PC-3 (cell line): Measurements from ENCODE around the gene AZIN2. TPM values are rescaled to one million over a fixed set of nuclear protein-coding genes. Genes with fewer than 3 reads are reported as not detected.

ENCODE experiments used
- ATAC-seq: fragments of 200-7000 bp; cut with Tn5 transposase; 2 replicates; pipeline ENCODE4 v1.9.1; 2020; ENCODE audit warnings: mild to moderate bottlenecking, moderate library complexity
- BruUV-seq: library from RNA; stranded (reverse); fragments of 400-500 nt; replicated peaks from 2 replicates; lab custom pipeline; 2021; lab: Mats Ljungman, UMichigan
- CTCF ChIA-PET: fragments of 300-600 bp; sonication (Branson Sonifier 250); formaldehyde crosslinking; loops from one replicate; lab custom pipeline; 2022; ENCODE audit warnings: antibody characterized with exemption; lab: Charles Lee
- POLR2A ChIA-PET: fragments of 300-600 bp; sonication (Branson Sonifier 250); formaldehyde crosslinking; loops from one replicate; lab custom pipeline; 2022; ENCODE audit warnings: antibody characterized with exemption; ENCODE audit not compliant: unreplicated experiment; lab: Charles Lee
- DNase-seq: peaks from one replicate; pipeline ENCODE4 v3.0.0-alpha.2; 2015
- H2AFZ ChIP-seq: fragments of 300-600 bp; sonication (generic); 2 replicates; pipeline ENCODE4 v1.6.0; 2016; ENCODE audit warnings: antibody characterized with exemption, low read length
- H3F3A ChIP-seq: fragments of 300-600 bp; sonication (generic); one replicate; pipeline ENCODE4 v1.6.0; 2017; ENCODE audit warnings: antibody characterized with exemption, low read length, control low read depth, mild to moderate bottlenecking; ENCODE audit not compliant: unreplicated experiment
- H3K27ac ChIP-seq: fragments of 300-600 bp; sonication (generic); 2 replicates; pipeline ENCODE4 v1.5.1; 2016; ENCODE audit warnings: mild to moderate bottlenecking, low read length
- H3K27me3 ChIP-seq: fragments of 300-600 bp; sonication (generic); 2 replicates; pipeline ENCODE4 v1.6.1; 2016; ENCODE audit warnings: low read length, mixed read lengths
- H3K36me3 ChIP-seq: fragments of 300-600 bp; sonication (generic); 2 replicates; pipeline ENCODE4 v1.6.1; 2016; ENCODE audit warnings: low read depth, mixed run types, low read length, mixed read lengths
- H3K4me1 ChIP-seq: fragments of 300-600 bp; sonication (generic); 2 replicates; pipeline ENCODE4 v1.5.1; 2016; ENCODE audit warnings: low read length; ENCODE audit not compliant: insufficient read depth
- H3K4me2 ChIP-seq: fragments of 300-600 bp; sonication (generic); 2 replicates; pipeline ENCODE4 v1.6.0; 2016; ENCODE audit warnings: low read length
- H3K4me3 ChIP-seq: fragments of 300-600 bp; sonication (generic); 2 replicates; pipeline ENCODE4 v1.5.1; 2016; ENCODE audit warnings: mild to moderate bottlenecking, low read length, mixed read lengths
- H3K79me2 ChIP-seq: fragments of 300-600 bp; sonication (generic); 2 replicates; pipeline ENCODE4 v1.6.1; 2017; ENCODE audit warnings: low read length, mixed read lengths
- H3K9ac ChIP-seq: fragments of 300-600 bp; sonication (generic); 2 replicates; pipeline ENCODE4 v1.6.0; 2016; ENCODE audit warnings: mild to moderate bottlenecking, low read length
- H3K9me2 ChIP-seq: fragments of 300-600 bp; sonication (generic); replicated peaks from 2 replicates; pipeline ENCODE4 v1.6.1; 2016; ENCODE audit warnings: mixed run types, low read length, mixed read lengths
- H3K9me3 ChIP-seq: fragments of 300-600 bp; sonication (generic); 2 replicates; pipeline ENCODE4 v1.6.1; 2016; ENCODE audit warnings: low read length, mixed read lengths
- H4K20me1 ChIP-seq: fragments of 300-600 bp; sonication (generic); 2 replicates; pipeline ENCODE4 v1.6.1; 2016; ENCODE audit warnings: low read length, mixed read lengths
- CTCF ChIP-seq: fragments of 300-600 bp; sonication (generic); conservative IDR thresholded peaks from 2 replicates; pipeline ENCODE4 v1.5.1; 2017; ENCODE audit warnings: antibody characterized with exemption, low read depth, mild to moderate bottlenecking, low read length
- EZH2 ChIP-seq: fragments of 300-600 bp; sonication (generic); IDR thresholded peaks from one replicate; pipeline ENCODE4 v1.6.1; 2017; ENCODE audit warnings: antibody characterized with exemption, mild to moderate bottlenecking, low read length; ENCODE audit not compliant: unreplicated experiment
- EZH2phosphoT487 ChIP-seq: fragments of 300-600 bp; sonication (generic); IDR thresholded peaks from 2 replicates; pipeline ENCODE4 v1.6.1; 2018; ENCODE audit warnings: mild to moderate bottlenecking, antibody characterized with exemption, low read length, borderline replicate concordance
- intact Hi-C: fragments of 100-400 bp; cut with micrococcal nuclease; formaldehyde crosslinking; loops from 2 replicates; pipeline ENCODE4 v1.9.0; 2023
- total RNA-seq: library from RNA; depleted of rRNA; stranded (reverse); fragments of >200 nt; gene quantifications from 2 replicates; pipeline ENCODE4 v1.2.3, GENCODE V29; 2014

The AZIN2 gene
- total RNA-seq, 1 experiment from 2014 or later, result 2.2 TPM

- Histone ChIP-seq H3K4me1 (no peaks in the 10 kb centered on the region), H3K4me2 (no peak overlapping the region), H3K79me2 (no peaks in the 10 kb centered on the region), H3K9me3 (no peaks in the 10 kb centered on the region), H3F3A (no peaks in the 10 kb centered on the region), H3K4me3 (no peak overlapping the region), H4K20me1 (no peaks in the 10 kb centered on the region), H2AFZ (no peak overlapping the region), H3K27ac (no peak overlapping the region), H3K9ac (no peak overlapping the region), H3K9me2 (no peaks in the 10 kb centered on the region), H3K36me3 (no peaks in the 10 kb centered on the region), H3K27me3 (no peaks in the 10 kb centered on the region)
- BruUV-seq, result no TSS peak
- no peak for TF ChIP-seq CTCF
- no peak for TF ChIP-seq EZH2phosphoT487
- TF ChIP-seq EZH2, result no peak
- intact Hi-C loops, result no loop called here
- no peak for ATAC-seq
- POLR2A ChIA-PET, result no interaction called here
- DNase-seq, result no peak
- CTCF ChIA-PET, result no interaction called here
Measured at GRCh38 chr1:33165209-33165608, 84.3 kb downstream of the AZIN2 start.

GRCh38 chr1:33165809-33166208, 84.9 kb downstream of the AZIN2 start:
- TF ChIP-seq CTCF (no peak), EZH2 (no peak), EZH2phosphoT487 (no peak)
- Histone ChIP-seq H3K27ac (no peak overlapping the region), H3K4me2 (no peak overlapping the region), H3K9ac (no peak overlapping the region), H3K27me3 (no peaks in the 10 kb centered on the region), H3K79me2 (no peaks in the 10 kb centered on the region), H3F3A (no peaks in the 10 kb centered on the region), H3K9me2 (no peaks in the 10 kb centered on the region), H2AFZ (no peak overlapping the region), H3K4me1 (0 out of 2 replicates have a peak, but pooled peaks cover 6% of the 10 kb centered on the region), H3K36me3 (no peaks in the 10 kb centered on the region), H4K20me1 (no peaks in the 10 kb centered on the region), H3K9me3 (no peaks in the 10 kb centered on the region), H3K4me3 (no peak overlapping the region)
- intact Hi-C loops, result no loop called here
- POLR2A ChIA-PET, result no interaction called here
- DNase-seq (no peak), ATAC-seq (no peak)
- CTCF ChIA-PET, result no interaction called here
- no TSS peak for BruUV-seq

- no peak overlapping the region for H3K4me3 ChIP-seq
- H3K9me3 ChIP-seq, result no peaks in the 10 kb centered on the region
- no peak for ATAC-seq
- H3K36me3 ChIP-seq, result no peaks in the 10 kb centered on the region
- H3K79me2 ChIP-seq, result no peaks in the 10 kb centered on the region
- no peak overlapping the region for H2AFZ ChIP-seq
- no TSS peak for BruUV-seq
- ChIA-PET POLR2A (no interaction called here), CTCF (interaction anchor here (0.7 kb wide), 1 partner anchor 1759 kb away, joined by 3 read pairs; no protein-coding TSS in a partner anchor)
- intact Hi-C loops, result no loop called here
- H3K4me2 ChIP-seq, result no peak overlapping the region
- H4K20me1 ChIP-seq, result no peaks in the 10 kb centered on the region
- no peaks in the 10 kb centered on the region for H3K27me3 ChIP-seq
- no peak overlapping the region for H3K9ac ChIP-seq
- no peak for TF ChIP-seq EZH2
- TF ChIP-seq CTCF, result no peak
- no peak for TF ChIP-seq EZH2phosphoT487
- no peak for DNase-seq
- no peaks in the 10 kb centered on the region for H3F3A ChIP-seq
- 0 out of 2 replicates have a peak, but pooled peaks cover 6% of the 10 kb centered on the region for H3K4me1 ChIP-seq
- no peak overlapping the region for H3K27ac ChIP-seq
- no peaks in the 10 kb centered on the region for H3K9me2 ChIP-seq
Measured at GRCh38 chr1:33167650-33168447, 86.9 kb downstream of the AZIN2 start.
